Caco-2 (cell line): ENCODE measurements around the gene CFAP97. TPM values are rescaled to one million over a fixed set of nuclear protein-coding genes. Genes with fewer than 3 reads are reported as not detected.

Experiments
- BruUV-seq: library from RNA; stranded (reverse); fragments of 400-500 nt; replicated peaks from 2 replicates; lab custom pipeline; 2021; lab: Mats Ljungman, UMichigan
- CTCF ChIA-PET: fragments of 300-600 bp; sonication (Branson Sonifier 250); formaldehyde crosslinking; loops from one replicate; lab custom pipeline; 2022; ENCODE audit warnings: antibody characterized with exemption; lab: Charles Lee
- POLR2A ChIA-PET: fragments of 300-600 bp; sonication (Branson Sonifier 250); formaldehyde crosslinking; loops from one replicate; lab custom pipeline; 2022; ENCODE audit warnings: antibody characterized with exemption; lab: Charles Lee
- DNase-seq, 2 experiments: peaks; one replicate each; pipeline versions ENCODE4 v3.0.0 to v3.0.0-alpha.2; 2020 to 2022
- H3K27me3 ChIP-seq: replicated peaks from 2 replicates; pipeline ENCODE4 v1.6.0; 2011; ENCODE audit warnings: low read length; ENCODE audit not compliant: control insufficient read depth, insufficient read depth
- H3K36me3 ChIP-seq: 2 replicates; pipeline ENCODE4 v1.5.1; 2011; ENCODE audit warnings: low read length; ENCODE audit not compliant: control insufficient read depth, insufficient read depth
- H3K4me1 ChIP-seq: fragments of 250-450 bp; sonication (Bioruptor Pico); 2 replicates; pipeline ENCODE4 v1.5.1; 2020; ENCODE audit warnings: mild to moderate bottlenecking
- H3K4me3 ChIP-seq: 2 replicates; pipeline ENCODE4 v1.5.1; 2011; ENCODE audit warnings: low read depth, mild to moderate bottlenecking, control low read depth, low read length
- H3K9me3 ChIP-seq: fragments of 250-450 bp; sonication (Bioruptor Pico); 2 replicates; pipeline ENCODE4 v1.5.1; 2020; ENCODE audit warnings: mild to moderate bottlenecking, moderate library complexity
- H3K27ac Mint-ChIP-seq: one replicate; pipeline ENCODE4 v1.8.0; 2022; ENCODE audit warnings: mixed read lengths; ENCODE audit not compliant: unreplicated experiment
- H3K27me3 Mint-ChIP-seq: one replicate; pipeline ENCODE4 v1.8.0; 2022; ENCODE audit warnings: mixed read lengths; ENCODE audit not compliant: insufficient read depth, unreplicated experiment
- H3K36me3 Mint-ChIP-seq: one replicate; pipeline ENCODE4 v1.8.0; 2022; ENCODE audit warnings: mild to moderate bottlenecking, mixed read lengths; ENCODE audit not compliant: insufficient read depth, unreplicated experiment
- H3K4me1 Mint-ChIP-seq: one replicate; pipeline ENCODE4 v1.8.0; 2022; ENCODE audit warnings: low read depth, mixed read lengths; ENCODE audit not compliant: unreplicated experiment
- H3K4me3 Mint-ChIP-seq: one replicate; pipeline ENCODE4 v1.8.0; 2022; ENCODE audit warnings: mild to moderate bottlenecking, moderate library complexity, mixed read lengths; ENCODE audit not compliant: unreplicated experiment
- H3K9me3 Mint-ChIP-seq: one replicate; pipeline ENCODE4 v1.8.0; 2022; ENCODE audit warnings: mixed read lengths; ENCODE audit not compliant: unreplicated experiment
- intact Hi-C: fragments of 100-400 bp; cut with micrococcal nuclease; formaldehyde crosslinking; loops from one replicate; pipeline ENCODE4 v1.10.0; 2022; ENCODE audit not compliant: unreplicated experiment
- total RNA-seq: library from RNA; stranded (reverse); gene quantifications from 2 replicates; pipeline ENCODE4 v1.2.3, GENCODE V29; 2022
- TF ChIP-seq, protein P1 (sequence below), 2 experiments: fragments of 200-600 bp in 1 of 2; IDR thresholded peaks; 1 replicate in 1 of 2; 2 replicates in 1 of 2; pipeline versions ENCODE4 v1.5.1 to v1.8.0; 2011 to 2022; ENCODE audit warnings: antibody characterized with exemption in 1 of 2, control low read depth in 1 of 2, inconsistent platforms in 1 of 2, low read depth in 1 of 2, low read length in 1 of 2, mild to moderate bottlenecking in 1 of 2, moderate library complexity in 1 of 2; ENCODE audit not compliant: insufficient read depth in 1 of 2, severe bottlenecking in 1 of 2, unreplicated experiment in 1 of 2

Gene CFAP97
- total RNA-seq, 1 experiment from 2014 or later, result 20.3 TPM

DNA sequence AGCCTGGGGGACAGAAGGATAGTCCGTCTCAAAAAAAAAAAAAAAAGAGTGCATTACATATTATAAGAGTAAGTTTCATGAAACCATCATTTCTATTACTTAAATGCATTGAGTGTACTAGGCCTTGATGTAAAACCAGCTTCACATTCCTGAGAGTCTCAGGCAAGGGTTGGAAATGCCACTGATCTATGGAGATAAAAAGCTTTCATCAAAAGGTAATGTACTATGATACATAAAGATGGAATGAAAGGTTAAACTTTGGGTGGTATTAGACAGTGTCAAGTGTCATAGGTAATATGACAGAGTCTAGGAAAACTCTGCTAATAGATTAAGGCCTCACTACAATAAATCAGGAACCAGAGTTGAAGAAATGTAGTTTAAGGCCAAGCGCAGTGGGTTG is 7.4 kb downstream of the CFAP97 start:
- POLR2A ChIA-PET, result no interaction called here
- Mint-ChIP-seq H3K4me3 (no peak overlapping the region), H3K27me3 (no peaks in the 10 kb centered on the region), H3K9me3 (no peaks in the 10 kb centered on the region), H3K27ac (no peak overlapping the region), H3K4me1 (no peaks in the 10 kb centered on the region), H3K36me3 (peaks cover 4% of the 10 kb centered on the region)
- Histone ChIP-seq H3K4me3 (no peak overlapping the region), H3K27me3 (no peaks in the 10 kb centered on the region), H3K4me1 (peaks cover 14% of the 10 kb centered on the region), H3K9me3 (no peaks in the 10 kb centered on the region), H3K36me3 (no peaks in the 10 kb centered on the region)
- no peak for DNase-seq
- intact Hi-C loops, result no loop called here
- CTCF ChIA-PET, result interaction anchor here (0.7 kb wide), 1 partner anchor 175 kb away, joined by 4 read pairs; no protein-coding TSS in a partner anchor
- TF ChIP-seq, protein P1, sequence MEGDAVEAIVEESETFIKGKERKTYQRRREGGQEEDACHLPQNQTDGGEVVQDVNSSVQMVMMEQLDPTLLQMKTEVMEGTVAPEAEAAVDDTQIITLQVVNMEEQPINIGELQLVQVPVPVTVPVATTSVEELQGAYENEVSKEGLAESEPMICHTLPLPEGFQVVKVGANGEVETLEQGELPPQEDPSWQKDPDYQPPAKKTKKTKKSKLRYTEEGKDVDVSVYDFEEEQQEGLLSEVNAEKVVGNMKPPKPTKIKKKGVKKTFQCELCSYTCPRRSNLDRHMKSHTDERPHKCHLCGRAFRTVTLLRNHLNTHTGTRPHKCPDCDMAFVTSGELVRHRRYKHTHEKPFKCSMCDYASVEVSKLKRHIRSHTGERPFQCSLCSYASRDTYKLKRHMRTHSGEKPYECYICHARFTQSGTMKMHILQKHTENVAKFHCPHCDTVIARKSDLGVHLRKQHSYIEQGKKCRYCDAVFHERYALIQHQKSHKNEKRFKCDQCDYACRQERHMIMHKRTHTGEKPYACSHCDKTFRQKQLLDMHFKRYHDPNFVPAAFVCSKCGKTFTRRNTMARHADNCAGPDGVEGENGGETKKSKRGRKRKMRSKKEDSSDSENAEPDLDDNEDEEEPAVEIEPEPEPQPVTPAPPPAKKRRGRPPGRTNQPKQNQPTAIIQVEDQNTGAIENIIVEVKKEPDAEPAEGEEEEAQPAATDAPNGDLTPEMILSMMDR (IDR thresholded peaks at IDR 0.05; ENCODE audit: insufficient read depth in 1 of 2, low read depth in 1 of 2, low read length in 1 of 2, severe bottlenecking in 1 of 2, unreplicated experiment in 1 of 2), result no peak
- no TSS peak for BruUV-seq

- H3K27me3 Mint-ChIP-seq, result no peaks in the 10 kb centered on the region
- H3K27ac Mint-ChIP-seq, result no peak overlapping the region
- no peaks in the 10 kb centered on the region for H3K4me1 Mint-ChIP-seq
- TF ChIP-seq, protein P1 (IDR thresholded peaks at IDR 0.05; ENCODE audit: insufficient read depth in 1 of 2, low read depth in 1 of 2, low read length in 1 of 2, severe bottlenecking in 1 of 2, unreplicated experiment in 1 of 2), result no peak
- Histone ChIP-seq H3K27me3 (no peaks in the 10 kb centered on the region), H3K36me3 (no peaks in the 10 kb centered on the region), H3K4me3 (no peak overlapping the region), H3K9me3 (no peaks in the 10 kb centered on the region), H3K4me1 (peaks cover 14% of the 10 kb centered on the region; the same call in 1 of the 2 replicates)
- H3K9me3 Mint-ChIP-seq, result no peaks in the 10 kb centered on the region
- POLR2A ChIA-PET, result no interaction called here
- DNase-seq, result no peak
- BruUV-seq, result no TSS peak
- H3K4me3 Mint-ChIP-seq, result no peak overlapping the region
- CTCF ChIA-PET, result no interaction called here
- peaks cover 7% of the 10 kb centered on the region for H3K36me3 Mint-ChIP-seq
- intact Hi-C loops, result no loop called here
These were observed 8.6 kb downstream of the CFAP97 start for GRCh38 chr4:185194924-185195888.

DNA sequence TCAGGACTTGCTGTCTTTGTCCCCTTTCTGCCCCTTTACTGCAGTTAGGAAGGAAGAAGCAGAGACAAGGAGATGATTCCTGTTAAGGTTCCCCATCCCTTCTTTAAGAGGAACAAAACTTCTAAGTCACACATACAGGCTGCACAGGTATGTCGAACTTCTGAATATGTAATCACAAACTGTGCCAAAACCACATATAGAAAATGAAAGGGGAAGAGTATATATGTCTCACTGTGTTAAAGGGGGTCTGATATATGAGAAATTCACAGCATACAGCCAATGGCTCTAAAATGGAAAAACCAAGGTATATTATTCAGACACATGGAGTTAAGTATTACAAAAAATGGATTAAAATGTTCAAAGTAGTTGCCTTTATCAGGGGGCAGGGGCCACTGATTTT is 11.7 kb downstream of the CFAP97 start:
- ChIA-PET POLR2A (no interaction called here), CTCF (interaction anchor here (0.6 to 1.2 kb wide), 2 partner anchors 8 to 234 kb away, joined by 3 to 5 read pairs; a partner anchor contains a TSS)
- Mint-ChIP-seq H3K4me3 (no peak overlapping the region), H3K9me3 (no peaks in the 10 kb centered on the region), H3K36me3 (peaks cover 10% of the 10 kb centered on the region), H3K27me3 (no peaks in the 10 kb centered on the region), H3K27ac (no peak overlapping the region), H3K4me1 (no peaks in the 10 kb centered on the region)
- Histone ChIP-seq H3K4me1 (peaks cover 14% of the 10 kb centered on the region; the same call in 1 of the 2 replicates), H3K9me3 (no peaks in the 10 kb centered on the region), H3K27me3 (no peaks in the 10 kb centered on the region), H3K4me3 (no peak overlapping the region), H3K36me3 (no peaks in the 10 kb centered on the region)
- no TSS peak for BruUV-seq
- intact Hi-C loops, result no loop called here
- TF ChIP-seq, protein P1 (IDR thresholded peaks at IDR 0.05; ENCODE audit: insufficient read depth in 1 of 2, low read depth in 1 of 2, low read length in 1 of 2, severe bottlenecking in 1 of 2, unreplicated experiment in 1 of 2), result no peak
- no peak for DNase-seq
